Neural crest cell (in vitro differentiated cells): ENCODE measurements around the gene SRSF5. TPM values are rescaled to one million over a fixed set of nuclear protein-coding genes. Genes with fewer than 3 reads are reported as not detected.
"Not testable (repeated sequence)": the region's sequence is repeated elsewhere in the genome, so short reads cannot be mapped to it uniquely, and the experiment has no call there.

Experiments used
- DNase-seq: peaks from one replicate; pipeline ENCODE4 v3.0.0; 2021; ENCODE audit warnings: low read depth, mixed read lengths, low spot score
- H3K27ac Mint-ChIP-seq: one replicate; pipeline ENCODE4 v1.8.0; 2021; ENCODE audit warnings: mild to moderate bottlenecking, mixed read lengths; ENCODE audit not compliant: unreplicated experiment
- H3K27me3 Mint-ChIP-seq: 2 replicates; pipeline ENCODE4 v1.8.0; 2021; ENCODE audit warnings: low read depth, mild to moderate bottlenecking, mixed read lengths
- H3K36me3 Mint-ChIP-seq: 2 replicates; pipeline ENCODE4 v1.8.0; 2021; ENCODE audit warnings: low read depth, mild to moderate bottlenecking, mixed read lengths
- H3K4me1 Mint-ChIP-seq: 2 replicates; pipeline ENCODE4 v1.8.0; 2021; ENCODE audit warnings: mixed read lengths
- H3K4me3 Mint-ChIP-seq: one replicate; pipeline ENCODE4 v1.8.0; 2021; ENCODE audit warnings: mild to moderate bottlenecking, mixed read lengths
- H3K9me3 Mint-ChIP-seq: 2 replicates; pipeline ENCODE4 v1.8.0; 2021; ENCODE audit warnings: mixed read lengths
- total RNA-seq: library from RNA; stranded (reverse); gene quantifications from 2 replicates; pipeline ENCODE4 v1.2.1, GENCODE V29; 2021
- TF ChIP-seq, protein P1 (sequence below): fragments of 200-600 bp; sonication (generic); conservative IDR thresholded peaks from 2 replicates; pipeline ENCODE4 v1.5.0; 2021; ENCODE audit warnings: antibody characterized with exemption, mild to moderate bottlenecking

The SRSF5 gene
- total RNA-seq, 1 donor from 2014 or later = 356 TPM

DNA sequence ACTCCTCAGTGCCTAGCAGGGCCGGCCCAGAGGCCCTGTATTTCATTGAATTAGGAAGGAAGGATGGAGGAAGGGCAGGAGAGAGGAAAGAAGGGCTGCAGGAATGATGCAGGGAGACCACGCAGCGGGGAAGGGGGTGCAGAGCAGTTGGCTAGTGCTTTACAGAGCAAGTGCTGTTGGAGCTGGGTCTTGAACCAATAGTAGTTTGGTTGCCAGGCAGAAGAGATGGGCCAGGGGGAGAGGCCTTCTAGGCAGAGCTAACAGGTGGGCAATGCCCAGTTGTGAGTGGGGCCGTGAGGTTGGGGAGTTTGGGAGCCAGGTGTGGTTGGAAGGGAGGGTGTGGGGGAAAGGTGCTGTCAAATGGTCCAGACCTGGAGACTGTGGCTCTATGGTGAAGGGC is 39.1 kb upstream of the SRSF5 start:
- TF ChIP-seq, protein P1, sequence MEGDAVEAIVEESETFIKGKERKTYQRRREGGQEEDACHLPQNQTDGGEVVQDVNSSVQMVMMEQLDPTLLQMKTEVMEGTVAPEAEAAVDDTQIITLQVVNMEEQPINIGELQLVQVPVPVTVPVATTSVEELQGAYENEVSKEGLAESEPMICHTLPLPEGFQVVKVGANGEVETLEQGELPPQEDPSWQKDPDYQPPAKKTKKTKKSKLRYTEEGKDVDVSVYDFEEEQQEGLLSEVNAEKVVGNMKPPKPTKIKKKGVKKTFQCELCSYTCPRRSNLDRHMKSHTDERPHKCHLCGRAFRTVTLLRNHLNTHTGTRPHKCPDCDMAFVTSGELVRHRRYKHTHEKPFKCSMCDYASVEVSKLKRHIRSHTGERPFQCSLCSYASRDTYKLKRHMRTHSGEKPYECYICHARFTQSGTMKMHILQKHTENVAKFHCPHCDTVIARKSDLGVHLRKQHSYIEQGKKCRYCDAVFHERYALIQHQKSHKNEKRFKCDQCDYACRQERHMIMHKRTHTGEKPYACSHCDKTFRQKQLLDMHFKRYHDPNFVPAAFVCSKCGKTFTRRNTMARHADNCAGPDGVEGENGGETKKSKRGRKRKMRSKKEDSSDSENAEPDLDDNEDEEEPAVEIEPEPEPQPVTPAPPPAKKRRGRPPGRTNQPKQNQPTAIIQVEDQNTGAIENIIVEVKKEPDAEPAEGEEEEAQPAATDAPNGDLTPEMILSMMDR = no peak
- no peak overlapping the region for H3K27ac Mint-ChIP-seq
- H3K9me3 Mint-ChIP-seq = no peaks in the 10 kb centered on the region
- H3K36me3 Mint-ChIP-seq = no peaks in the 10 kb centered on the region
- H3K4me3 Mint-ChIP-seq = no peak overlapping the region
- no peak for DNase-seq
- peaks cover 12% of the 10 kb centered on the region for H3K27me3 Mint-ChIP-seq
- peaks cover 12% of the 10 kb centered on the region for H3K4me1 Mint-ChIP-seq

DNA sequence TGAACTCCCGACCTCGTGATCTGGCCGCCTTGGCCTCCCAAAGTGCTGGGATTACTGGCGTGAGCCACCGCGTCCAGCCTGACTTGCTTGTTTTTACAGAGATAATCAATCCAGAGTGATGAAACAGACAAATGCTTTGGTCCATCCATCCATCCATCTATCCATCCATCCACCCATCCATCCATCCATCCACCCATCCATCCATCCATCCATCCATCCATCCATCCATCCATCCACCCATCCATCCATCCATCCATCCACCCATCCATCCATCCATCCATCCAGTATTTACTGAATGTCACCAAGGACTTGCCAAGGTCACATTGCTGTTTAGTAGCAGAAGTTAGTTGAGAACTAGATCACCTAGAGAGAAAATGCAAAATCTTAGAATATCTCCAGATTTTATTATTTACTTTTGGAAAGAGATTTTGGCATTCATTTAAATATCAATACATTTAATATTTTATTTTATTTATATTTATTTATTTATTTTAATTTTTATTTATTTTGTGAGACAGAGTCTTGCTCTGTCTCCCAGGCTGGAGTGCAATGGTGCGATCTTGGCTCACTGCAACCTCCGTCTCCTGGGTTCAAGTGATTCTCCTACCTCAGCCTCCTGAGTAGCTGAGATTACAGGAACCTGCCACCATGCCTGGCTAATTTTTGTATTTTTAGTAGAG is 34.9 kb upstream of the SRSF5 start:
- H3K9me3 Mint-ChIP-seq, H3K27me3 Mint-ChIP-seq, H3K4me3 Mint-ChIP-seq, H3K36me3 Mint-ChIP-seq, DNase-seq, H3K4me1 Mint-ChIP-seq, H3K27ac Mint-ChIP-seq: not testable (repeated sequence)

DNA sequence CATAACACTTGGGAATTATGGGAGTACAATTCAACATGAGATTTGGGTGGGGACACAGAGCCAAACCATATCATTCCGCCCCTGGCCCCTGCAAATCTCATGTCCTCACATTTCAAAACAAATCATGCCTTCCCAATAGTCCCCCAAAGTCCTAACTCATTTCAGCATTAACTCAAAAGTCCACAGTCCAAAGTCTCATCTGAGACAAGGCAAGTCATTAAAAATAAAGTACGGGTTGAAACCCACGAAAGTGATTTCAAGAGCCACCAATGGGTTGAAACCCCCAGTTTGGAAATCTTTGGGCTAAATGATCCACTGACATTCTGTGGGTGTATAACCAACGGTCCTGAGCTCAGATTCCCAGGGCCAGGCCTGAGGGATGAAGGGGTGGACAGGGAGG is 30.5 kb upstream of the SRSF5 start:
- H3K36me3 Mint-ChIP-seq, H3K4me3 Mint-ChIP-seq, H3K27ac Mint-ChIP-seq, DNase-seq, H3K4me1 Mint-ChIP-seq, H3K9me3 Mint-ChIP-seq, H3K27me3 Mint-ChIP-seq: not testable (repeated sequence)

DNA sequence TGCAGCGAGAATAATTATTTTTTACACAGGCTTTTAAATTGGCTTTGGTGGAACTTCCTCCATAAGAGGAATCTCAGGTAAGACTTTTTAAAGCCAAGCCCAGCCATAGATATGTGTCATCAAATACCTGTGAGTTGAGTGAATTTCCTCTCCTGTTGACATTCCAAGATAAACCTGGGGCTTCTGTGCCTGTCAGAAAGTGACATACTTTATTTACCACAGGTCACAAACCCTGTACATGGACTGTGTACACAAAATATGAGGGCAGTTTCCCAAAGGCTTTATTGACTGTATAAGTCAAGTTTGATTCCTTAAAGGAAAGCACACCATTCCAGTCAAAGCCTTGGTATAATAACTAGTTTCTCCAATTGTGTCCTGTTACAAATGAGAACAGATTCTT is 25.9 kb upstream of the SRSF5 start:
- TF ChIP-seq, protein P1 = no peak
- Mint-ChIP-seq H3K36me3 (peaks cover 3% of the 10 kb centered on the region), H3K4me1 (no peaks in the 10 kb centered on the region), H3K27ac (no peak overlapping the region), H3K27me3 (peaks cover 2% of the 10 kb centered on the region), H3K9me3 (peaks cover 5% of the 10 kb centered on the region), H3K4me3 (no peak overlapping the region)
- no peak for DNase-seq

DNA sequence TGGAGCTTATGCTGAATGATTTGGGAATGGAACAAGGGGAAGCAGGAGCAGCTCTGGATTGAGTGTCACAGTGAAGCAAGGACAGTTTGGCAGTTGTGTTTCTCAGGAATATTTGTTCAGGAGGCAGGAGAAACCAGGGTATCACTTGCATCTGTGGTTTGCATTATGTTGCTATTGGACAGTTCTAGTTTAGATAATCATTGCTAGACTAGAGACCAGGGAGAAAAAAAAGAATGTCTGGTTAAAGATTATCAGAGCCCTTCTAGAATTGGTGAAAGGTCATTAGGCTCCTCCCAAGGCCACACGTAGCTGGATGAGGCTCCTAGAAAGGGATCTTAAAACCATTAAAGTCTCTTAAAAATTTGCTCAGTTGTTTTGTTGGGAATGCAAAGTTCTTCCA is 17.0 kb upstream of the SRSF5 start:
- no peak for DNase-seq
- no peak overlapping the region for H3K27ac Mint-ChIP-seq
- H3K27me3 Mint-ChIP-seq = peaks cover 2% of the 10 kb centered on the region
- no peak overlapping the region for H3K4me3 Mint-ChIP-seq
- peaks cover 2% of the 10 kb centered on the region for H3K9me3 Mint-ChIP-seq
- H3K4me1 Mint-ChIP-seq = no peaks in the 10 kb centered on the region
- H3K36me3 Mint-ChIP-seq = no peaks in the 10 kb centered on the region
- TF ChIP-seq, protein P1 = no peak

DNA sequence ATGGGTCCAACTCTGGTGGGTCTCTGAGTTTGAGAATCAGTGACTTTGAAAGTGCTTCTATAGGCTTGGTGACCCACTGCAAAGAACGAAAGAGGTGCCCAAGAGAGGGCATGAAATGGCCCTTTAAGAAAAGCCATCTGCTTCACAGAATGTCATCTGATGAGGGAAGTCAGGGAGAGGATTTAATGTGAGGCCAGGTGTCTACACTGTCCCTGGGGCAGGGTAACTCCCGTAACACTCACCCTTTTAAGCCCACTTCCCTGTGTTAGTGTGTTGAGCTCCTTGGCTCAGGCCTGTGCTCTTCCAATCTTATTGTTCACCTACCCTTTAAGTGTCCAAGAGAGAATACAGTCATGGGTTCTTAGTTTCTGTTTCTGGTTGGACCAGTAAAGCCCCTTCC is 16.4 kb upstream of the SRSF5 start:
- no peak for DNase-seq
- Mint-ChIP-seq H3K27ac (no peak overlapping the region), H3K9me3 (peaks cover 2% of the 10 kb centered on the region), H3K4me3 (no peak overlapping the region), H3K27me3 (peaks cover 2% of the 10 kb centered on the region), H3K36me3 (no peaks in the 10 kb centered on the region), H3K4me1 (no peaks in the 10 kb centered on the region)
- TF ChIP-seq, protein P1 = no peak

DNA sequence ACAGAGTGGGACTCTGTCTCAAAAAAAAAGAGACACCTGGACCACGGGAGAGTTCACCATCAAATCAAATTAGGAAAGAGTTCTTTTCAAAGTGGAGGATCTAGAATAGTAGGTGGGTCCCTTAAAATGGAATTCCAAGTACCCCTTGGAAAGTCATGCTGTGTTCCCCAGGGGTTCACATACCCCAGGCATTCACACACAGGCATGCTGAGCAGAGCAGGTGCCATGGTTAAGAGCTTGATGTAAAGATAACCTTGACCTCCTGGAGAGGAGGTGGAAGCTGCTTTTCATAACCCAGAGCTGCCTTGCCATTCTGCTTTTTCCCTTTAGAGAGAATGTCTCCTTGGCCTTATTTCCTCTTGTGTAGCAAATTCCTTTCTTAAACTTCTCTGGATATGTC is 14.2 kb upstream of the SRSF5 start:
- H3K9me3 Mint-ChIP-seq = peaks cover 2% of the 10 kb centered on the region
- no peak overlapping the region for H3K27ac Mint-ChIP-seq
- TF ChIP-seq, protein P1 = no peak
- DNase-seq = no peak
- no peaks in the 10 kb centered on the region for H3K36me3 Mint-ChIP-seq
- peaks cover 2% of the 10 kb centered on the region for H3K27me3 Mint-ChIP-seq
- H3K4me3 Mint-ChIP-seq = no peak overlapping the region
- H3K4me1 Mint-ChIP-seq = no peaks in the 10 kb centered on the region
